Activated T-helper 17 cell treated with anti-CD3 and anti-CD28 coated beads, Interleukin-2, amount 50 U/mL, for 72 hours (primary cell): Measurements from ENCODE around the gene EPHA8. TPM values are rescaled to one million over a fixed set of nuclear protein-coding genes. Genes with fewer than 3 reads are reported as not detected.

Experiments
- ATAC-seq: fragments of 150-1000 bp; cut with Tn5 transposase; replicated peaks from 2 replicates; pipeline ENCODE4 v1.10.0; 2021; ENCODE audit warnings: mild to moderate bottlenecking, moderate library complexity
- H3K27ac Mint-ChIP-seq: one replicate; pipeline ENCODE4 v1.8.0; 2022; ENCODE audit warnings: mixed read lengths
- H3K27me3 Mint-ChIP-seq: one replicate; pipeline ENCODE4 v1.8.0; 2022; ENCODE audit warnings: mixed read lengths
- H3K36me3 Mint-ChIP-seq: one replicate; pipeline ENCODE4 v1.8.0; 2022; ENCODE audit warnings: low read depth, mild to moderate bottlenecking, mixed read lengths
- H3K4me1 Mint-ChIP-seq: one replicate; pipeline ENCODE4 v1.8.0; 2022; ENCODE audit warnings: mixed read lengths
- H3K4me3 Mint-ChIP-seq: one replicate; pipeline ENCODE4 v1.8.0; 2022; ENCODE audit warnings: mild to moderate bottlenecking, mixed read lengths
- H3K9me3 Mint-ChIP-seq: one replicate; pipeline ENCODE4 v1.8.0; 2022; ENCODE audit warnings: mixed read lengths
- total RNA-seq, 2 donors: library from RNA; stranded (reverse); gene quantifications; one replicate each; pipeline ENCODE4 v1.2.3, GENCODE V29; 2022

The EPHA8 gene
- total RNA-seq, 2 donors from 2014 or later, result not detected

DNA sequence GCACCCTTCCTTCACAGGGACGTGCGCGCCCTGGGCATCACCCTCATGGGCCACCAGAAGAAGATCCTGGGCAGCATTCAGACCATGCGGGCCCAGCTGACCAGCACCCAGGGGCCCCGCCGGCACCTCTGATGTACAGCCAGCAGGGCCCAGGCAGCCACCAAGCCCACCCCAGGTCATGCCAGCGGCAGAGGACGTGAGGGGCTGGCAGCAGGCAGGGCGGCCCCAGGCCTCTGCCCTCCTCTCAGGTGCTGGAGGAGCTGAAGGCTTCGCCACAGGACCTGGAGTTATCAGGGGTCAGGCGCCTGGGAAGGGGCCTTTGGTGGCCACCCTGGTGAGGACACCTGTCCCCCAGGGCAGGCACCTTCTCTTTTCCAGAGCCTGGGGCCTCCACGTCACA is 38.3 kb downstream of the EPHA8 start:
- H3K36me3 Mint-ChIP-seq, result no peaks in the 10 kb centered on the region
- H3K9me3 Mint-ChIP-seq, result no peaks in the 10 kb centered on the region
- no peak overlapping the region for H3K27ac Mint-ChIP-seq
- H3K27me3 Mint-ChIP-seq, result peaks cover 30% of the 10 kb centered on the region
- ATAC-seq, result no peak
- no peak overlapping the region for H3K4me3 Mint-ChIP-seq
- no peaks in the 10 kb centered on the region for H3K4me1 Mint-ChIP-seq

DNA sequence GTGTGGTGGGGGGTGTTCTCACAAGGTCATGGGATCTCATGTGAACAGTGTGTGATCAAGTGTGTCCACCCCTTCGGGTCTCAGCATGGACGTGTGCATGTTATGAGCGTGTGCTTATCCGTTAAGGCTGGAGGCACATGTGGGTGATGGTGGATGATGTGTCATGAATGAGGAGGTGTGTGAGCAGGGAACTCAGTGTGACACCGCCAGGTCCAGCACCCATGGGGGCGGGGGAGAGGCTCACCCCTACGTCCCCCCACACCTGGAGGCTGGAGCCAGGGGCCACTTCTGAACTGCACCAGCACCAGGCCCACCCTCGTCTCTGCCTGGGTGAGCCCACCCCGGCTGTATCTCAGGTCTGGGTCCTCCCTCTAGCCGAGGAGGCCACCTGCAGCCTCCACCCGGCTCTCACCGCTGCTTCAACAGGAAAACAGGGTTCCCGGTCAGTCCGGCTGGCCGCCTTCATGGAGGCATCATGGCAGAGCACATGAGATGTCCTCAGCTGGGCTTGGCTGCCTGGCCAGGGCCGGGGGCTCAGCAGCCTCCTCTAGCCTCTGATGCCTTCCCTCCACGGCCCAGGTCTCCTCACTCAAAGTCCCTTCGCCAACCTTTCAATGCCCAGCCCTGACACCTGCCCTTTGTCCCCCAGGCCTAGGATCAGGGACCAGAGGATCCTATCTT is 38.9 kb downstream of the EPHA8 start:
- H3K27me3 Mint-ChIP-seq, result peaks cover 27% of the 10 kb centered on the region
- no peak overlapping the region for H3K4me3 Mint-ChIP-seq
- no peaks in the 10 kb centered on the region for H3K4me1 Mint-ChIP-seq
- no peak overlapping the region for H3K27ac Mint-ChIP-seq
- no peak for ATAC-seq
- no peaks in the 10 kb centered on the region for H3K9me3 Mint-ChIP-seq
- no peaks in the 10 kb centered on the region for H3K36me3 Mint-ChIP-seq

DNA sequence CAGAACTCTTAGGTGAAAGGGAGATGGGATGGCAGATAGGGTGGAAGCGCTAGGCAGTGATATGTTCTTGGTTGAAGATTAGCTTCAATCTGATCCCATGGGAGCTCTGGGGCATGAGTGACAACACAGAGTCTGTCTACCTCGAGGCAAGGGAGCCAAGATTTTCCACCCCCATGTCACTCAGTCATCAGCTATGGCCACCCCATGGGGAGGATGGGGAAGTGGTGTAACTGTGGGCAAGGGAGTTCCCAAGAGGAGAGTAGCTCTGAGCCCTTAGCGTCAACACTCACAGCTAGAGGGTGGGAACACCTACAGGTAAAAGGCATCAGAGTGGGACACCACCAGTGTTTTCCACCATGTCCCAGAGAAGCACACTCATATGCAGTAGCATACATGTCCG is 42.9 kb downstream of the EPHA8 start:
- no peaks in the 10 kb centered on the region for H3K36me3 Mint-ChIP-seq
- H3K9me3 Mint-ChIP-seq, result no peaks in the 10 kb centered on the region
- H3K27ac Mint-ChIP-seq, result no peak overlapping the region
- peaks cover 64% of the 10 kb centered on the region for H3K27me3 Mint-ChIP-seq
- H3K4me1 Mint-ChIP-seq, result no peaks in the 10 kb centered on the region
- H3K4me3 Mint-ChIP-seq, result no peak overlapping the region
- ATAC-seq, result no peak

DNA sequence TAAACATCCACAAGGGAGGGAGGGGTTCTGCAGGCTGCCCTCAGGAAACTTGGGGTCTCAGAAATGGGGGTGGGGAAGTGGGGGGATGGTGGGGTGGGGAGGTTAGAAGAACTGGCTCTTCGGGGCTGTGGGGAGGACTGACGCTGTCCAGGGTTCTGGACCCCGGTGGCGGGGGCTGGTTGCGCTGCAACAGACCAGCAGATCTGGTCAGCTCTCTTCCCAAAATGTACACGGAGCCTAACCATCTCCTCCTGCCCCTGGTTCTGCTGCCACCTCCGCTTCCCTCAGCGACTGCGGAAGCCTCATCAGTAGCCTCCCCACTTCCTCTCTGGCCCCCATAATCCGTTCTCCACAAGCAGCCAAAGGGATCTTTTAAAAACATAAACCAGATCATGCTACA is 43.9 kb downstream of the EPHA8 start:
- no peak for ATAC-seq
- Mint-ChIP-seq H3K36me3 (no peaks in the 10 kb centered on the region), H3K4me3 (no peak overlapping the region), H3K4me1 (no peaks in the 10 kb centered on the region), H3K9me3 (no peaks in the 10 kb centered on the region), H3K27me3 (peaks cover 67% of the 10 kb centered on the region), H3K27ac (no peak overlapping the region)

DNA sequence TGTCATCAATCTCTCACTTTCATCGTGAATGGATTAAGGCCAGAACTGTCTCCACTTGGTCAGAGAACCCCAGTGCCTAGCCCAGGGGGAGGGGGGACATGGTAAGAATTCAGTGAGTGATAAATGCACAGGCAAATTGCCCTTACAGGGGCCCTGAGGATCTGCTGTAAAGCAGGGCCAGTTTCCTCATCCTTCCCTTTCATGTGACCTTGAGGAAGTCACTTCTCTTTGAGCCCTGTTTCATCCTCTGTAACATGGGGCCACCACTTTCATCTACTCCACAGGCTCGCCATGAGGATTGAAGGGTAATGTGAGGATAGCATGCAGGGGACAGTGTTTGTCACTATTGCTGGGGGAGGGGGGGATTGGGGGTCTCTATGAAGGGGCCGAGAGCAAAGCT is 45.1 kb downstream of the EPHA8 start:
- no peak overlapping the region for H3K4me3 Mint-ChIP-seq
- no peaks in the 10 kb centered on the region for H3K4me1 Mint-ChIP-seq
- H3K9me3 Mint-ChIP-seq, result no peaks in the 10 kb centered on the region
- H3K27ac Mint-ChIP-seq, result no peak overlapping the region
- H3K36me3 Mint-ChIP-seq, result no peaks in the 10 kb centered on the region
- no peak for ATAC-seq
- peaks cover 70% of the 10 kb centered on the region for H3K27me3 Mint-ChIP-seq

DNA sequence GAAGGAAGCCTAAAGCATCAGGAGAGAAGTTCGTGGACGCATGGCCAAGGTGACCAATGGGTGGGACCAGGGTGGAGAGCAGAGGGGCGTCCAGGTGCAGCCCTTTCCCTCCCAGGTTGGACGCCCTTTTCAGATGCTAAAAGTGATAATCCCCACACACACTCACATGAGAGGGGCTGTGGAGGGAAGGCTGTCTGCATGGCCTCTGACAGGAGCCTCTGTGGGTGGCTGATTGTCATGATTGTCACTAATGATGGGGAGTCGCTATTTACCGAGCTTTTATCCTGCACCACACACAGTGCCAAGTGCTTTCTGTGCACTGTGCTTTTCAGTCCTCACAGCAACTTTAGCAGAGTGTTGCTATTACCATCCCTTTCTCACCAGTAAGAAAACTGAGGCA is 46.0 kb downstream of the EPHA8 start:
- H3K4me3 Mint-ChIP-seq, result no peak overlapping the region
- H3K9me3 Mint-ChIP-seq, result no peaks in the 10 kb centered on the region
- no peaks in the 10 kb centered on the region for H3K36me3 Mint-ChIP-seq
- no peaks in the 10 kb centered on the region for H3K4me1 Mint-ChIP-seq
- no peak for ATAC-seq
- H3K27me3 Mint-ChIP-seq, result peaks cover 63% of the 10 kb centered on the region
- no peak overlapping the region for H3K27ac Mint-ChIP-seq

GRCh38 chr1:22611530-22611947 is 48.2 kb downstream of the EPHA8 start:
- Mint-ChIP-seq H3K4me3 (no peak overlapping the region), H3K36me3 (no peaks in the 10 kb centered on the region), H3K9me3 (no peaks in the 10 kb centered on the region), H3K27me3 (peaks cover 52% of the 10 kb centered on the region), H3K27ac (no peak overlapping the region), H3K4me1 (no peaks in the 10 kb centered on the region)
- no peak for ATAC-seq

DNA sequence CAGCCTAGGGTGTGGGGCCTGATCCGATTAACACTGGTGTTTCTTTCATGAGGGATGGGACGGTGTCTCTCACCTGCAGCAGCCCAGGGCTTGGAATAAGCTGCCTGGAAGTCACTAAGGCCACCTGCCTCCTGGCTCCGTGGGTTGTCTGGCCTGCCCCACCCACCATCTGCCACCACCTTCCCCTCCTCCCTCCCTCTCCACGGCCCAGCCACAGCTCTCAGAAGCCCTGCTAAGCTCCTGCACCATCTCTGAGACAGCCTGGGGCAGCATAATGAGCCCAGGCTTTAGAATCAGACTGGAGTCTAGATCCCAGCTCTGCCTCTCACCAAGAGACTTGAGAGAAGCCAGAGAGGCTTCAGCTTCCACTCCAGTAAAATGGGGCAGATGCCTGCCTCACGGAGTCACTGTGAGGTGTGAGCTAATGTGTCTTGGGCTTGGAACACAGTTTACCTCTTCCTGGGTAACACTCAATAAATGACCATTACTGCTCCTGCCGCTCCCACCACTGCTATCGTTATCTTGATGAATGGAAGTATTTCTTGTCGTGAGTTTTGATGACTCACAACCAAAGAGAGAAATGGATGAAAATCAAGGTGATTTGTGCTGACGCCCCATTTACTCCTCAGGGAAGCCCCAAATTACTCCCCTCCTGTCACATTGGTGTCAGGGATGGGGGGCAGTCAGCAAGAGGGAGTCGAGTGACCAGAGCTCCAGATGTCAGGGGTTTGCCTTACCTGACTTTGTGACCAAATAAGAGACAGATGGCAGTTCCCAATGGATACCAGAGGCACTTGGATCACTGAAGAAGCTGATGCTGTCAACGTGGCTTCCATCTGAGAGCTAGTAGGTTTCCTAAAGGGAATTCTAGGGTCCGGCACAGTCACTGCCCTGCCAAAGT is 49.6 kb downstream of the EPHA8 start:
- no peak overlapping the region for H3K27ac Mint-ChIP-seq
- H3K36me3 Mint-ChIP-seq, result no peaks in the 10 kb centered on the region
- peaks cover 48% of the 10 kb centered on the region for H3K27me3 Mint-ChIP-seq
- no peak for ATAC-seq
- H3K9me3 Mint-ChIP-seq, result no peaks in the 10 kb centered on the region
- no peak overlapping the region for H3K4me3 Mint-ChIP-seq
- H3K4me1 Mint-ChIP-seq, result no peaks in the 10 kb centered on the region

DNA sequence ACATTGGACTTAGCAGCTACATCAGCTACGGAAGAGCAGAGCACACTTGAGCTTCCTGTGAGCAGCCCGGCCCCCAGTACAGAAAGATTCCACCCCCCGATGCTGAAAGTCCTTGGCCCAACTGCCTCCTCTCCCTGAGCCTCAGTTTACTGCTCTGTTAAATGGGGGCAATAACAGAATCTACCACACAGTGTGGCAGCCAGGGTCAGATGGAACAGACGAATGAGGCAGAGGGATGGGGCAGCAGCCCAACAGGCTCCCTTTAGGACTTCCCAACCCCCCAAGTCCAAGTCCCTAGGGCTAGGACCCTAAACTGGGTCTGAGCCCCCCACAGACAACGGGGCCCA is 50.3 kb downstream of the EPHA8 start:
- Mint-ChIP-seq H3K4me3 (no peak overlapping the region), H3K27me3 (peaks cover 42% of the 10 kb centered on the region), H3K36me3 (no peaks in the 10 kb centered on the region), H3K27ac (no peak overlapping the region), H3K9me3 (no peaks in the 10 kb centered on the region), H3K4me1 (no peaks in the 10 kb centered on the region)
- no peak for ATAC-seq

- H3K27ac Mint-ChIP-seq, result no peak overlapping the region
- no peaks in the 10 kb centered on the region for H3K9me3 Mint-ChIP-seq
- no peak overlapping the region for H3K4me3 Mint-ChIP-seq
- H3K27me3 Mint-ChIP-seq, result peaks cover 40% of the 10 kb centered on the region
- ATAC-seq, result no peak
- H3K4me1 Mint-ChIP-seq, result no peaks in the 10 kb centered on the region
- H3K36me3 Mint-ChIP-seq, result no peaks in the 10 kb centered on the region
These were observed 50.7 kb downstream of the EPHA8 start for GRCh38 chr1:22613951-22614350.

- H3K27ac Mint-ChIP-seq, result no peak overlapping the region
- no peaks in the 10 kb centered on the region for H3K36me3 Mint-ChIP-seq
- H3K9me3 Mint-ChIP-seq, result no peaks in the 10 kb centered on the region
- peaks cover 31% of the 10 kb centered on the region for H3K27me3 Mint-ChIP-seq
- no peak overlapping the region for H3K4me3 Mint-ChIP-seq
- ATAC-seq, result no peak
- H3K4me1 Mint-ChIP-seq, result no peaks in the 10 kb centered on the region
These were observed 52.6 kb downstream of the EPHA8 start for GRCh38 chr1:22615886-22616285.

DNA sequence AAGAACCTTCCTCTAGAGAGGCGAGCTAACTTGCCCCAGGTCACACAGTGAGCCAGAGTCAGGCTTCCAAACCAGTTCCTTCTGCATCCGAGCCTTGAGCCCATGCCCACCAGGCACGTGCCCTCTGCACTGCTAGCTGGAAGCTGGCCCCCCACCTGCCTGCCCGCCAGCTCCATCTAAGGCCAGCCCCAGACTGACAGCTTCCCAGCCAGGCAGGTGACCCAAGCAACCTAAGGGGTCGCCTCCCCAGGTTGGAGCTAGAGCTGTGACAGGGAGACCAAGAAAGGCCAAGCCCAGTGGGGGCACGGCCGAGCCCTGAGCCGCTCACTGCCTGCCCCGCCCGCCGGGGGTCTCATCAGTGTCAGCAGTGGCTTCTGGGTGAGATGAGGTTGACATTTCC is 53.3 kb downstream of the EPHA8 start:
- H3K4me3 Mint-ChIP-seq, result no peak overlapping the region
- no peaks in the 10 kb centered on the region for H3K4me1 Mint-ChIP-seq
- ATAC-seq, result no peak
- peaks cover 24% of the 10 kb centered on the region for H3K27me3 Mint-ChIP-seq
- H3K27ac Mint-ChIP-seq, result no peak overlapping the region
- H3K36me3 Mint-ChIP-seq, result no peaks in the 10 kb centered on the region
- H3K9me3 Mint-ChIP-seq, result no peaks in the 10 kb centered on the region

- Mint-ChIP-seq H3K27ac (no peak overlapping the region), H3K4me1 (no peaks in the 10 kb centered on the region), H3K36me3 (no peaks in the 10 kb centered on the region), H3K27me3 (peaks cover 28% of the 10 kb centered on the region), H3K4me3 (no peak overlapping the region), H3K9me3 (no peaks in the 10 kb centered on the region)
- ATAC-seq, result no peak
These were observed 54.8 kb downstream of the EPHA8 start for GRCh38 chr1:22618056-22618455.

DNA sequence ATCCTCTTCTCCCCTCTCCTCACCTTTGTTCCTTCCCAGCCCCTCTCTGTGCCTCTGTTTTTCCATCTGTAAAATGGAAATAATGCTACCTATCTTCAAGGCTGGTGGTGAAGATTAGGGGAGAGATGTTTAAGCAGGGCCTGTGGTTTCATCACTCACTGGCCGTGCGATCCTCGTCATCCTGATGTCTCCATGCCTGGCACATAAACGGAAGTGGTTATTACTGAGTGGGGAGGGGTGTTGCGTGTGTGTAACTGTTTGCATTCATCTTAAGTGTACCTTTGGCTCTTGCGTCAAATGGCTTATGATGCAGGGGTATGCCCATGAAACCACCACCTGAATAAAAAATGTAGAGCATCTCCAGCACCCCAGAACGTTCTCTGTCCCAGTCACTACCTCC is 56.0 kb downstream of the EPHA8 start:
- no peak for ATAC-seq
- Mint-ChIP-seq H3K9me3 (no peaks in the 10 kb centered on the region), H3K36me3 (no peaks in the 10 kb centered on the region), H3K4me1 (no peaks in the 10 kb centered on the region), H3K27me3 (peaks cover 28% of the 10 kb centered on the region), H3K27ac (no peak overlapping the region), H3K4me3 (no peak overlapping the region)

DNA sequence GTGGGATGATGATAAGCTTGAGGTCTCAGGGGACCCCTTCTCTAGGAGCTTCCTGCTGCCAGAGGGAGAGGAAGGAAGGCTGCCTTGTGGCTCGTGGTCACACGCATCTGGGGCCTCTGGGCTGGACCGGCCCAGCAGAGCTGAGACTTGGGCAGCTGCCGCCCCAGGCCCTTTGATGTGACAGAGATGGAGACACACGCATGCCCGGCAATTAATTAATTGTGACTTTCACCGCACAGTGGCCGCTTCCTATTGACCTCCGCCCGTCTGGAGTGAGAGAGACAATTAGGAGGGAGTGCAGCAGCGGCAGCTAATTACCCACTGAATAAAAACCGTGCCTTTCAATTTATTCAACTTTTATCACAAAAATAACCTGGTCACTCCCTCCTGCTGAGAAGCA is 56.5 kb downstream of the EPHA8 start:
- Mint-ChIP-seq H3K36me3 (no peaks in the 10 kb centered on the region), H3K4me3 (no peak overlapping the region), H3K4me1 (no peaks in the 10 kb centered on the region), H3K27me3 (peaks cover 28% of the 10 kb centered on the region), H3K9me3 (no peaks in the 10 kb centered on the region), H3K27ac (no peak overlapping the region)
- ATAC-seq, result no peak
